H1 (cell line): ENCODE results near the gene RPL18A. TPM values are rescaled to one million over a fixed set of nuclear protein-coding genes. Genes with fewer than 3 reads are reported as not detected.
A peak's percentile ranks its signal among the peaks of the same experiment; 100 is the strongest.

Experiments
- CTCF ChIA-PET: fragments of 300-600 bp; sonication (Branson Sonifier 250); formaldehyde crosslinking; loops from one replicate; lab custom pipeline; 2021; ENCODE audit not compliant: partially characterized antibody; lab: Charles Lee
- POLR2A ChIA-PET: fragments of 300-600 bp; sonication (Branson Sonifier 250); formaldehyde crosslinking; loops from one replicate; lab custom pipeline; 2021; ENCODE audit warnings: inconsistent platforms; ENCODE audit not compliant: partially characterized antibody; lab: Charles Lee
- DNase-seq, 2 experiments: peaks; one replicate each; pipeline versions ENCODE4 v3.0.0 to v3.0.0-alpha.2; 2010 to 2022; ENCODE audit warnings: low spot score in 2 of 2, low read depth in 1 of 2, mixed read lengths in 1 of 2
- FAIRE-seq: peaks from 2 replicates; lab custom pipeline; 2011; peaks lifted over from hg19 to GRCh38; lab: Jason Lieb, UNC
- H2AFZ ChIP-seq: 2 replicates; pipeline ENCODE4 v1.8.1; 2012; ENCODE audit warnings: low read length, inconsistent platforms
- H2AK5ac ChIP-seq: 2 replicates; pipeline ENCODE4 v1.6.1; 2013; ENCODE audit warnings: low read depth, low read length
- H2BK120ac ChIP-seq: replicated peaks from 2 replicates; pipeline ENCODE3; 2013; ENCODE audit warnings: low read depth, low read length, inconsistent platforms
- H2BK12ac ChIP-seq: 2 replicates; pipeline ENCODE4 v1.6.1; 2013; ENCODE audit warnings: low read depth, low read length
- H2BK15ac ChIP-seq: 2 replicates; pipeline ENCODE4 v1.6.1; 2013; ENCODE audit warnings: low read length
- H2BK20ac ChIP-seq: 2 replicates; pipeline ENCODE4 v1.6.1; 2013; ENCODE audit warnings: low read length
- H2BK5ac ChIP-seq: 2 replicates; pipeline ENCODE4 v1.6.1; 2013; ENCODE audit warnings: low read depth, low read length
- H3K14ac ChIP-seq: 2 replicates; pipeline ENCODE4 v1.6.1; 2013; ENCODE audit warnings: inconsistent platforms; ENCODE audit not compliant: insufficient read length
- H3K18ac ChIP-seq: 2 replicates; pipeline ENCODE4 v1.6.1; 2013; ENCODE audit warnings: low read length; ENCODE audit errors: extremely low read depth
- H3K23ac ChIP-seq: 2 replicates; pipeline ENCODE4 v1.6.1; 2013; ENCODE audit warnings: inconsistent platforms; ENCODE audit not compliant: insufficient read length
- H3K23me2 ChIP-seq: 2 replicates; pipeline ENCODE4 v1.6.1; 2013; ENCODE audit warnings: low read depth, low read length
- H3K27ac ChIP-seq: 2 replicates; pipeline ENCODE4 v1.6.1; 2011; ENCODE audit warnings: low read depth, low read length, inconsistent platforms
- H3K27me3 ChIP-seq, 4 experiments: replicated peaks in 1 of 4; 1 replicate in 1 of 4; 2 replicates in 3 of 4; pipeline versions ENCODE4 v1.6.1 to v1.8.1; 2011 to 2013; ENCODE audit warnings: low read length in 3 of 4, mild to moderate bottlenecking in 3 of 4, inconsistent platforms in 2 of 4, mixed read lengths in 2 of 4, moderate library complexity in 1 of 4; ENCODE audit not compliant: control insufficient read depth in 3 of 4, insufficient read depth in 3 of 4; ENCODE audit errors: extremely low read depth in 1 of 4
- H3K36me3 ChIP-seq, 4 experiments: 2 replicates each; pipeline versions ENCODE4 v1.6.1 to v1.8.1; 2011 to 2013; ENCODE audit warnings: mild to moderate bottlenecking in 4 of 4, low read length in 3 of 4, moderate library complexity in 2 of 4, control low read depth in 1 of 4, inconsistent platforms in 1 of 4; ENCODE audit not compliant: insufficient read depth in 4 of 4, control insufficient read depth in 2 of 4
- H3K4ac ChIP-seq: replicated peaks from 2 replicates; pipeline ENCODE3; 2013; ENCODE audit warnings: low read length, low read depth, mixed read lengths, inconsistent platforms; ENCODE audit not compliant: insufficient read length
- H3K4me1 ChIP-seq, 4 experiments: replicated peaks in 1 of 4; 1 replicate in 1 of 4; 2 replicates in 3 of 4; pipeline versions ENCODE4 v1.6.1 to v1.8.1; 2011 to 2013; ENCODE audit warnings: low read length in 3 of 4, inconsistent platforms in 2 of 4, mixed read lengths in 1 of 4; ENCODE audit not compliant: insufficient read depth in 4 of 4, control insufficient read depth in 3 of 4
- H3K4me2 ChIP-seq, 2 experiments: 2 replicates each; pipeline versions ENCODE4 v1.6.1 to v1.8.1; 2011 to 2013; ENCODE audit warnings: low read depth in 2 of 2, low read length in 2 of 2, control low read depth in 1 of 2, inconsistent platforms in 1 of 2, mild to moderate bottlenecking in 1 of 2; ENCODE audit not compliant: insufficient read depth in 1 of 2
- H3K4me3 ChIP-seq, 4 experiments: fragments of 200-600, 300-600 bp in 1 of 4; sonication (generic), shearing (Covaris generic), sonication (Bioruptor Twin) in 1 of 4; 2 replicates each; pipeline versions ENCODE4 v1.5.1 to v1.8.1; 2011 to 2016; ENCODE audit warnings: low read length in 4 of 4, low read depth in 3 of 4, control low read depth in 2 of 4, inconsistent platforms in 2 of 4, mild to moderate bottlenecking in 2 of 4, mixed read lengths in 1 of 4, moderate library complexity in 1 of 4; ENCODE audit not compliant: insufficient read depth in 2 of 4; ENCODE audit errors: extremely low read depth in 1 of 4
- H3K56ac ChIP-seq: replicated peaks from 2 replicates; pipeline ENCODE3; 2013; ENCODE audit warnings: low read depth, mild to moderate bottlenecking, mixed read lengths, low read length, inconsistent platforms; ENCODE audit not compliant: insufficient read length
- H3K79me1 ChIP-seq: 2 replicates; pipeline ENCODE4 v1.6.1; 2013; ENCODE audit warnings: low read depth, low read length, control low read depth
- H3K79me2 ChIP-seq, 2 experiments: 2 replicates each; pipeline versions ENCODE4 v1.6.1 to v1.8.1; 2012 to 2013; ENCODE audit warnings: low read length in 2 of 2, mild to moderate bottlenecking in 2 of 2, inconsistent platforms in 1 of 2; ENCODE audit not compliant: insufficient read depth in 2 of 2, control insufficient read depth in 1 of 2
- H3K9ac ChIP-seq, 4 experiments: replicated peaks in 1 of 4; 1 replicate in 1 of 4; 2 replicates in 3 of 4; pipeline versions ENCODE4 v1.6.1 to v1.8.1; 2011 to 2013; ENCODE audit warnings: low read depth in 3 of 4, low read length in 3 of 4, control low read depth in 2 of 4, mild to moderate bottlenecking in 2 of 4, moderate library complexity in 2 of 4, inconsistent platforms in 1 of 4; ENCODE audit errors: extremely low read depth in 1 of 4
- H3K9me3 ChIP-seq, 2 experiments: 2 replicates each; pipeline versions ENCODE4 v1.6.1 to v1.8.1; 2012 to 2013; ENCODE audit warnings: mild to moderate bottlenecking in 2 of 2, moderate library complexity in 2 of 2, control low read depth in 1 of 2, inconsistent platforms in 1 of 2, low read depth in 1 of 2, low read length in 1 of 2, mixed read lengths in 1 of 2; ENCODE audit not compliant: insufficient read depth in 2 of 2
- H4K20me1 ChIP-seq, 2 experiments: replicated peaks in 1 of 2; 2 replicates each; pipeline versions ENCODE3 to v1.8.1; 2011 to 2013; ENCODE audit warnings: inconsistent platforms in 2 of 2, low read length in 2 of 2, mild to moderate bottlenecking in 1 of 2; ENCODE audit not compliant: insufficient read depth in 2 of 2, control insufficient read depth in 1 of 2
- H4K5ac ChIP-seq: 2 replicates; pipeline ENCODE4 v1.6.1; 2013; ENCODE audit warnings: low read length, low read depth, mixed read lengths, inconsistent platforms; ENCODE audit not compliant: insufficient read length
- H4K8ac ChIP-seq: 2 replicates; pipeline ENCODE4 v1.8.0; 2013; ENCODE audit warnings: mild to moderate bottlenecking, moderate library complexity, low read length, inconsistent platforms; ENCODE audit not compliant: insufficient read depth; ENCODE audit errors: extremely low read depth
- H4K91ac ChIP-seq: replicated peaks from 2 replicates; pipeline ENCODE3; 2013; ENCODE audit warnings: low read length, mixed read lengths, inconsistent platforms; ENCODE audit not compliant: insufficient read length
- BCL11A ChIP-seq, 2 experiments: IDR thresholded peaks; one replicate each; pipeline ENCODE4 v1.6.1; 2011; ENCODE audit warnings: low read depth in 2 of 2, low read length in 2 of 2, mild to moderate bottlenecking in 2 of 2
- CBX8 ChIP-seq: fragments of 300-800, 300-1000 bp; sonication (generic); IDR thresholded peaks from 2 replicates; pipeline ENCODE4 v1.7.1; 2016; ENCODE audit warnings: low read depth, low read length, borderline replicate concordance
- CEBPB ChIP-seq: IDR thresholded peaks from 2 replicates; pipeline ENCODE4 v1.6.1; 2012; ENCODE audit warnings: low read depth, low read length
- EZH2 ChIP-seq: fragments of 200-600 bp; sonication (generic); IDR thresholded peaks from 2 replicates; pipeline ENCODE4 v1.7.1; 2012; ENCODE audit warnings: low read depth, mild to moderate bottlenecking, moderate library complexity, low read length, inconsistent platforms; ENCODE audit not compliant: severe bottlenecking
- JUN ChIP-seq: IDR thresholded peaks from 2 replicates; pipeline ENCODE4 v1.6.1; 2011; ENCODE audit warnings: low read depth, mild to moderate bottlenecking, improper control_type of control experiment, low read length
- KDM5A ChIP-seq: fragments of 200-600 bp; IDR thresholded peaks from 2 replicates; pipeline ENCODE4 v1.7.1; 2012; ENCODE audit warnings: mild to moderate bottlenecking, low read length, inconsistent platforms, mixed read lengths
- POLR2AphosphoS5 ChIP-seq: IDR thresholded peaks from 2 replicates; pipeline ENCODE4 v1.6.1; 2011; ENCODE audit warnings: low read depth, low read length
- RAD21 ChIP-seq, 2 experiments: IDR thresholded peaks in 1 of 2; conservative IDR thresholded peaks in 1 of 2; 2 replicates each; pipeline ENCODE4 v1.6.1; 2011; ENCODE audit warnings: low read depth in 2 of 2, low read length in 2 of 2, improper control_type of control experiment in 1 of 2, inconsistent platforms in 1 of 2, mild to moderate bottlenecking in 1 of 2, moderate library complexity in 1 of 2
- RFX5 ChIP-seq: IDR thresholded peaks from 2 replicates; pipeline ENCODE4 v1.6.1; 2011; ENCODE audit warnings: low read depth, low read length, improper control_type of control experiment, borderline replicate concordance
- SIN3A ChIP-seq, 2 experiments: IDR thresholded peaks in 1 of 2; conservative IDR thresholded peaks in 1 of 2; 2 replicates each; pipeline ENCODE4 v1.6.1; 2011 to 2012; ENCODE audit warnings: low read length in 2 of 2, improper control_type of control experiment in 1 of 2, low read depth in 1 of 2, mild to moderate bottlenecking in 1 of 2
- SIRT6 ChIP-seq: IDR thresholded peaks from one replicate; pipeline ENCODE4 v1.7.1; 2012; ENCODE audit warnings: low read length, inconsistent platforms
- SIX5 ChIP-seq: IDR thresholded peaks from 2 replicates; pipeline ENCODE4 v1.6.1; 2011; ENCODE audit warnings: mild to moderate bottlenecking, low read depth, low read length
- TAF7 ChIP-seq: optimal IDR thresholded peaks from 2 replicates; pipeline ENCODE3; 2011; ENCODE audit warnings: low read depth, mild to moderate bottlenecking, inconsistent platforms, low read length, moderate library complexity, borderline replicate concordance
- WGBS, 2 experiments: shearing (Covaris generic) in 1 of 2; methylation state at CpG; one replicate each; pipeline versions ENCODE4 v1.1.6 to v1.1.7; 2013 to 2015; ENCODE audit warnings: low lambda C conversion rate in 2 of 2, mixed read lengths in 2 of 2, inconsistent platforms in 1 of 2, low coverage in 1 of 2, missing lambda C conversion rate in 1 of 2; ENCODE audit not compliant: insufficient replicate concordance in 2 of 2, insufficient coverage in 1 of 2, insufficient read length in 1 of 2; ENCODE audit errors: extremely low coverage in 1 of 2, missing lambda C conversion rate in 1 of 2; 5-methylcytosine and 5-hydroxymethylcytosine counted together
- polyA plus RNA-seq, 7 experiments: library from polyadenylated mRNA; depleted of rRNA in 3 of 7; stranded (reverse) in 5 of 7; unstranded in 2 of 7; fragments of >200 nt in 5 of 7; fragments of 200-250 nt in 2 of 7; gene quantifications; 1 replicate in 5 of 7; 2 replicates in 1 of 7; 4 replicates in 1 of 7; pipeline versions ENCODE4 v1.2.1 to v1.2.3, GENCODE V29; 2011 to 2013; ENCODE audit warnings: missing spikeins in 2 of 7, mixed read lengths in 2 of 7
- total RNA-seq: library from RNA; stranded (reverse); fragmentation: NEBNext Ultra II Directional; extraction: Animal tissue kit (Norgen Biotek cat#: 25700); gene quantifications from 2 replicates; pipeline ENCODE4 v1.2.1, GENCODE V29; 2021

The RPL18A gene
- total and polyA plus RNA-seq, 2 of the 8 experiments (the other 6 are each of a cell fraction or from before 2014, with no cell fraction given) = 2,749 to 3,938 TPM

DNA sequence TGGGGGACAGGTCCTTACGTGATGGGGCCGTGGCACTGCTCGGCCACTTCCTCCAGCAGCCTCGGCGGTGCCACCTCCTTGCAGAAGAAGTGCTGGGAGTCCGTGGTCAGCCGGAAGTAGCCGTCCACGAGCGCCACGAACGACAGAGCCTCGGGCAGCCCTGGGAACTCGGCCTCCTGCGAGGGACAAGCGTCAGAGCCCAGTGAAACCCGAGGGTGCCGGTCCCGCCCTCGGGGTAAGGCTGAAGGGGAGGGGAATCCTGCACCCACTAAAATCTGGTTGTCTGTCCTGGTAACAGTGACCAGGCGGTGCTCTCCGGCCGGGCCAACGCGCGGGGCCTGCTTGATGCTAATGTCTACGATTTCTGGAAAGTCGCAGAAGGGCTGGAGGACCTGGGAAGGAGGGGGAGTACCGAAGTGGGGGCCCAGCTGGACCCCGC, 18.3 kb upstream of the RPL18A start:
- POLR2A ChIA-PET = interaction anchor here (0.6 to 12.5 kb wide), 4 partner anchors 10 to 29 kb away, joined by 3 to 133 read pairs (median 16); partner anchors contain the start of gene RPL18A
- DNase-seq (no peak), FAIRE-seq (no peak)
- no peak overlapping the region for H3K27ac ChIP-seq
- peaks cover 12% of the 10 kb centered on the region for H3K23me2 ChIP-seq
- no peak overlapping the region for H4K5ac ChIP-seq
- H4K20me1 ChIP-seq = peaks cover 0 to 5% of the 10 kb centered on the region in 2 experiments
- no peaks in the 10 kb centered on the region for H3K79me1 ChIP-seq
- no peak overlapping the region for H2AK5ac ChIP-seq
- peak overlapping the region; percentile 59 for H4K8ac ChIP-seq
- CTCF ChIA-PET = interaction anchor here (0.9 to 1.0 kb wide), 2 partner anchors 12 to 57 kb away, joined by 3 to 4 read pairs; no protein-coding TSS in a partner anchor
- H3K18ac ChIP-seq = no peak overlapping the region; the same call in none of the 2 replicates
- 0 out of 2 replicates have a peak overlapping the region, but pooled peaks have one; percentile 60 for H2BK12ac ChIP-seq
- H4K91ac ChIP-seq = no peak overlapping the region
- H3K79me2 ChIP-seq = no peaks in the 10 kb centered on the region
- H3K9me3 ChIP-seq = no peaks in the 10 kb centered on the region
- no peak overlapping the region for H3K4ac ChIP-seq
- 5% methylated on average over 30 of the region's 30 CpGs; no CpG with 5 or more reads in 1 of the 2 experiments for WGBS, 2 experiments
- no peak overlapping the region for H3K14ac ChIP-seq
- H3K56ac ChIP-seq = no peak overlapping the region
- peak overlapping the region; percentile 35 to 72 (median 62) for H3K4me3 ChIP-seq
- H3K36me3 ChIP-seq = no peaks in the 10 kb centered on the region
- H3K9ac ChIP-seq = no peak overlapping the region
- no peak overlapping the region for H3K23ac ChIP-seq
- H2AFZ ChIP-seq = peak overlapping the region; percentile 54; the same call in 1 of the 2 replicates
- H2BK15ac ChIP-seq = no peak overlapping the region
- H2BK120ac ChIP-seq = no peak overlapping the region
- peaks cover 0 to 14% (median 3%) of the 10 kb centered on the region in 4 experiments; a peak in 5 of 7 replicates for H3K4me1 ChIP-seq
- H2BK5ac ChIP-seq = no peak overlapping the region
- no peak overlapping the region for H2BK20ac ChIP-seq
- H3K4me2 ChIP-seq = peak overlapping the region; percentile 66 to 92
- H3K27me3 ChIP-seq = peaks cover 0 to 9% (median 2%) of the 10 kb centered on the region in 4 experiments; a peak in 3 of 7 replicates
- TF ChIP-seq BCL11A (IDR thresholded peaks at IDR 0.05; ENCODE audit: low read depth in 2 of 2, low read length in 2 of 2) (no peak), EZH2 (no peak), CBX8 (no peak), POLR2AphosphoS5 (no peak), SIX5 (no peak), CEBPB (no peak), RAD21 (IDR thresholded peaks at IDR 0.05 in 1 of 2, conservative IDR thresholded peaks at IDR 0.05 in 1 of 2; ENCODE audit: low read depth in 2 of 2, low read length in 2 of 2) (no peak), SIRT6 (no peak), RFX5 (no peak), TAF7 (no peak), JUN (no peak), KDM5A (no peak), SIN3A (conservative IDR thresholded peaks at IDR 0.05 in 1 of 2, IDR thresholded peaks at IDR 0.05 in 1 of 2; ENCODE audit: low read depth in 1 of 2, low read length in 2 of 2) (peak in 1 of 2 experiments; percentile 47; a peak in 1 of 4 replicates)
